Measurements from ENCODE around the gene C19orf85.

Gene C19orf85

GRCh38 chr19:55447421-55448174, 17.0 kb downstream of the C19orf85 start:
- no peak for DNase-seq (ENCODE audit: extremely low spot score)
- POLR2A ChIA-PET, result interaction anchor here (0.7 kb wide), 1 partner anchor 327 kb away, joined by 7 read pairs; no protein-coding TSS in a partner anchor
- CTCF ChIA-PET, result interaction anchor here (1.7 kb wide), 1 partner anchor 20 kb away, joined by 5 read pairs; no protein-coding TSS in a partner anchor

DNA sequence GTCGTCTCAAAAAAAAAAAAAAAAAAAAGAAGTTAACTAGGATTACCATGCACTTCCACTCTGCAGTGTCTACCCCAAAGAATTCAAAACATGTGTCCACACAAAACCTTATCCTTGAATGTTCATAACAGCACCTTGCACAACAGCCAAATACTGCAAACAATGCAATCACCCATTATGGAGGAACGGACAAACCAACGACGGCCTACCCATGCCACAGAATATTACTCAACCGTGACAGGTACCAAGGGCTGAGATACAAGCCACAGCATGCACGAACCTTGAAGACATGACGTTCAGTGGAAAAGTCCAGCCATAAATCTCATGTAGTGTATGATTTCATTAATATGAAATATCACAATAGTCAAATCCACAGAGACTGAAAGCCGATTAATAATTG, 18.5 kb downstream of the C19orf85 start:
- ChIA-PET POLR2A (no interaction called here), CTCF (interaction anchor here (1.7 kb wide), 1 partner anchor 22 kb away, joined by 5 read pairs; no protein-coding TSS in a partner anchor)
- no peak for DNase-seq (ENCODE audit: extremely low spot score)
- TF ChIP-seq CTCF (IDR thresholded peaks at IDR 0.05; ENCODE audit: control extremely low read depth, extremely low read depth, low read depth, missing control alignments), result no peak

More at GRCh38 chr19:55447421-55448174, 17.0 kb downstream of the C19orf85 start:
- no peak for TF ChIP-seq CTCF (IDR thresholded peaks at IDR 0.05; ENCODE audit: control extremely low read depth, extremely low read depth, low read depth, missing control alignments)

DNA sequence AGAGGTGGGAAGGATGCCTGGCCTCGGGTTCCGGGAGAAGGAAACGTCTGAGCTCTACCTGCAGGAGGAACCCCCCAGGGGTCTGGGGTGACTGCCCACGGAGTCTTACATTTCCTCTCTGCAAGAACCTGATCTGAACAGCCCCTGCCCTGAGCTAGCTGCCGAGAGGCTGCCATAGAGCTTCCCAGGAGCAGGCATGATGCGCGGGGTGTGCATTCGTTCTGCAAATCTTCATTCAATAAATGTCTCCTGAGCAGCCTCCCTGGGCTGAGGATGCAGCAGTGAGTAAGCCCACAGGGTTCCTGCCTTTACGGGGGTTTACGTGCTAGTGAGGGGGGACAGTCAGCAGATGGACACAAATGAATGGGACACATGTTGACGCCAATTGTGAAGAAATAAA, 19.9 kb downstream of the C19orf85 start:
- POLR2A ChIA-PET, result no interaction called here

DNA sequence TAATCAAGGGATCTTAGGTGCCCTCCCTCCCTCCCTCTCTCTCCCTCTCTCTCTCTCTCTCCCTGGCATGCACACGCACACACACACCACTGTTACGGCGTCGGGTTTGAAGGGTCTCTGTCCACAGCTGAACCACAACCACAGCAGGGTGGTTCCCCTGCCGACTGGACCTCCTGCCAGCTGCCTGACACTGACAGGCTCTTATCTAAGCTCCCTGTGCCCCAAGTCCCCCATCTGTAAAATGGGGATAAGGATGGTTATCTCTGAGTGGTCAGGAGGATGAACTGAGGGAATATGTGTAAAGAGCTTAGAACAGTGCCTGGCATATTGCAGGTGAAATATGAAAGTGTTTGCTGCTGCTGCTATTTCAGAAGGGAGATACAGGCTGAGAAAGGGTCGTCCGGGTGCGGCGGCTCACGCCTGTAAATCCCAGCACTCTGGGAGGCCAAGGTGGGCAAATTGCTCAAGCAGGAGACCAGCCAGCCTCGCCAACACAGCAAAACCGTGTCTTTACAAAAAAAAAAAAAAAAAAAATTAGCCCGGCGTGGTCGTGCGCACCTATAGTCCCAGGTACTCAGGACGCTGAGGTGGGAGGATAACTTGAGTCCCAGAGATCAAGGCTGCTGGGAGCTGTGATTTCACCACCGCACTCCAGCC, 20.6 kb downstream of the C19orf85 start:
- DNase-seq (ENCODE audit: extremely low spot score), result no peak
- ChIA-PET CTCF (interaction anchor here (1.0 to 1.8 kb wide), 2 partner anchors 301 to 303 kb away, joined by 4 to 5 read pairs; no protein-coding TSS in a partner anchor), POLR2A (no interaction called here)
- no peak for TF ChIP-seq CTCF (IDR thresholded peaks at IDR 0.05; ENCODE audit: control extremely low read depth, extremely low read depth, low read depth, missing control alignments)

More for the DNA sequence above, 19.9 kb downstream of the C19orf85 start:
- DNase-seq (ENCODE audit: extremely low spot score), result no peak
- no peak for TF ChIP-seq CTCF (IDR thresholded peaks at IDR 0.05; ENCODE audit: control extremely low read depth, extremely low read depth, low read depth, missing control alignments)
- CTCF ChIA-PET, result interaction anchor here (1.0 to 1.8 kb wide), 2 partner anchors 302 to 303 kb away, joined by 4 to 5 read pairs; no protein-coding TSS in a partner anchor

DNA sequence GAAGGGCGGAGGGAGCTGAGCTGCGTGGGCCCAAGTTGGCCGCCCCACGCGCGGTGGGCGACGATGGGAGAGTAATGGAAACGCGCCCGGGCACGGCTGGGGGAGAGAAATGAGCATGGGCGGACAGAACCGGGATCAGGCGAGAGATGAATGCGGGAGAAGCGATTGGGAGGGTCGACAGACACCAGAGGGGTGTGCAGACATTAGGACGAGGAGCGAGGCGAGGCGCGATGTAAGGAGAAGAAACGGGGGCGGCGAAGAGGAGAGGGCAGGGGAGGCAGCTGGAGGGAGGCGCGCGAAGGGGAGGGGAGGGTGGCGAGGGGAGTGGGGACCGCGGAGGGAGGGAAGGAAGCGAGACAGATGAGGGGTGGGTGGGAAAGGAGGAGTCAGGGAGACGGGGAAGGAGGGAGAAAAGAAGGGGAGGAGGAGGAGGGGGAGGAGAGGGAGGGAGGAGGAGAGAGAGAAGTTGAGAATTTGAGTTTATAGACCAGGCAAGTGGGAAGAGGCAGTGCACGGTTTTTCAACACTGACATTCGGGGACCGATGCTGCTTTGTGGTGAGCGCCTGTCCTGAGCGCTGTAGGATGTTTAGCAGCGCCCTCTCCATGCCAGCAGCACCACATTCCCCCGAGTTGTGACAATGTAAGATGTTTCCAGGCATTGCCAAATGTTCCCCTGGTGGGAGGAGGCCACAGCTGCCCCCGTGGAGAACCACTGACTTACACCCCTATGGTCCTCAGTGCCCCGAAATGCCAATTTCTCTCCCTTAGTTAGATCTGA, 21.3 kb downstream of the C19orf85 start, which contains the start of gene SHISA7:
Gene SHISA7, minus strand, starts transcription at position 256 of the 779 bp plus-strand sequence. CDS start 437 bp downstream, outside the sequence.
- no peak for TF ChIP-seq CTCF (IDR thresholded peaks at IDR 0.05; ENCODE audit: control extremely low read depth, extremely low read depth, low read depth, missing control alignments)
- no peak for DNase-seq (ENCODE audit: extremely low spot score)
- CTCF ChIA-PET, result no interaction called here
- POLR2A ChIA-PET, result no interaction called here

DNA sequence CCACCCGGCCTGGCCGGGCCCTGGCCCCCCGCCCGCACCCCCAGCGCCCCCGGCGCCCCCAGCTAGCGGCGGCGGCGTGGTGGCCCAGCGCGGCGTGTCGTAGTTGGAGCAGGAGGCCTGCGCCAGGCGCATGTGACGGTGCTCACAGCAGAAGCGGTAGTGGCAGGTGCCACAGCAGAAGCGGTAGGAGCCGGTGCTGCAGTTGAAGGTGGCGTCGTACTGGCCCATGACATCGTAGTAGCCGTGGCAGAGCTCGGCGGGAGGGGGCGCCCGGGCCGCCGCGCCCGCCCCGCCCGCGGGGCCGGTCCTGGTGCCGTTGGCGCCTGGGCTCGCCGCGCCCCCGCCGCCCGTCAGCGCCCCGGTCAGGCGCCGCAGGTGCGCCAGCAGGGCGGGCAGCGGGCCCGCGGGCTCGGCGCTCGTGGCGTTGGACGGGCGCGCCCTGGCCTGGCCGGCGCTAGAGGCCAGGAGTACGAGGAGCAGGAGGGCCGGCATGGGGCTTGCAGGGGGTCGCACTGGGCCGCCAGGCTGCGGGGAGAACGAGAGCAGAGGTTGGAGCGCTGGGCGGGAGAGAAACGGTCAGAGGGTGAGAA, 22.1 kb downstream of the C19orf85 start:
- DNase-seq (ENCODE audit: extremely low spot score), result no peak
- ChIA-PET CTCF (no interaction called here), POLR2A (no interaction called here)
- TF ChIP-seq CTCF (IDR thresholded peaks at IDR 0.05; ENCODE audit: control extremely low read depth, extremely low read depth, low read depth, missing control alignments), result no peak

Data from GM10248 (cell line).